OCI-LY1 (cell line): ENCODE measurements around the gene ZFYVE28.

Source experiments
- H2AFZ ChIP-seq: fragments of 200-600 bp; sonication (generic), shearing (Covaris generic); 2 replicates; pipeline ENCODE4 v1.6.0; 2014; ENCODE audit warnings: antibody characterized with exemption, mild to moderate bottlenecking, low read length
- H3F3A ChIP-seq: fragments of 200-600 bp; sonication (generic), shearing (Covaris generic); 2 replicates; pipeline ENCODE4 v1.6.0; 2014; ENCODE audit warnings: mild to moderate bottlenecking, antibody characterized with exemption, low read length, moderate library complexity; ENCODE audit not compliant: insufficient read depth
- H3K27ac ChIP-seq: fragments of 200-600 bp; sonication (generic); 2 replicates; pipeline ENCODE4 v1.5.1; 2014; ENCODE audit warnings: low read length, mixed run types, mild to moderate bottlenecking, low read depth; ENCODE audit not compliant: poor library complexity, severe bottlenecking
- H3K27me3 ChIP-seq: fragments of 200-600 bp; sonication (generic); 2 replicates; pipeline ENCODE4 v1.6.0; 2014; ENCODE audit warnings: antibody characterized with exemption, mild to moderate bottlenecking, low read length, moderate library complexity; ENCODE audit not compliant: insufficient read depth
- H3K36me3 ChIP-seq: fragments of 200-600 bp; sonication (generic); 2 replicates; pipeline ENCODE4 v1.6.1; 2014; ENCODE audit warnings: mild to moderate bottlenecking, antibody characterized with exemption, low read length, moderate library complexity, mixed read lengths; ENCODE audit not compliant: insufficient read depth
- H3K4me1 ChIP-seq: fragments of 200-600 bp; sonication (generic); 2 replicates; pipeline ENCODE4 v1.5.1; 2014; ENCODE audit warnings: mild to moderate bottlenecking, low read length, moderate library complexity; ENCODE audit not compliant: insufficient read depth, severe bottlenecking
- H3K4me2 ChIP-seq: fragments of 200-600 bp; sonication (generic), shearing (Covaris generic); 2 replicates; pipeline ENCODE4 v1.6.1; 2014; ENCODE audit warnings: low read length
- H3K4me3 ChIP-seq: fragments of 200-600 bp; sonication (generic); 2 replicates; pipeline ENCODE4 v1.5.1; 2014; ENCODE audit warnings: low read length, low read depth, mild to moderate bottlenecking, mixed read lengths; ENCODE audit not compliant: poor library complexity, severe bottlenecking
- H3K79me2 ChIP-seq: fragments of 200-600 bp; shearing (Covaris generic); 2 replicates; pipeline ENCODE4 v1.6.1; 2016; ENCODE audit warnings: mixed run types, low read length, mixed read lengths; ENCODE audit not compliant: insufficient read depth
- H3K9ac ChIP-seq: fragments of 200-600 bp; sonication (generic), shearing (Covaris generic); 2 replicates; pipeline ENCODE4 v1.6.1; 2014; ENCODE audit warnings: mild to moderate bottlenecking, low read length, mixed read lengths
- H3K9me2 ChIP-seq: fragments of 200-600 bp; sonication (generic), shearing (Covaris generic); 2 replicates; pipeline ENCODE4 v1.6.1; 2014; ENCODE audit warnings: low read depth, mild to moderate bottlenecking, low read length, mixed read lengths
- H3K9me3 ChIP-seq: fragments of 200-600 bp; shearing (Covaris generic); 2 replicates; pipeline ENCODE4 v1.6.1; 2014; ENCODE audit warnings: low read length, mixed read lengths
- H4K20me1 ChIP-seq: fragments of 200-600 bp; sonication (generic), shearing (Covaris generic); 2 replicates; pipeline ENCODE4 v1.6.0; 2016; ENCODE audit warnings: mild to moderate bottlenecking, low read length; ENCODE audit not compliant: insufficient read depth
- CTCF ChIP-seq: fragments of 200-600 bp; sonication (generic), shearing (Covaris generic); IDR thresholded peaks from 2 replicates; pipeline ENCODE4 v1.5.1; 2017; ENCODE audit warnings: mild to moderate bottlenecking, antibody characterized with exemption, low read length, moderate library complexity, mixed read lengths
- EZH2 ChIP-seq: fragments of 200-600 bp; sonication (generic), shearing (Covaris generic); IDR thresholded peaks from 2 replicates; pipeline ENCODE4 v1.8.0; 2017; ENCODE audit warnings: borderline replicate concordance, mixed run types, mild to moderate bottlenecking, antibody characterized with exemption, low read length, moderate library complexity, mixed read lengths

The ZFYVE28 gene

GRCh38 chr4:2419814-2420213 is 1.4 kb upstream of the ZFYVE28 start:
- TF ChIP-seq CTCF, result no peak
- no peak for TF ChIP-seq EZH2
- Histone ChIP-seq H3K4me3 (no peak overlapping the region), H3K4me1 (peaks cover 14% of the 10 kb centered on the region), H4K20me1 (no peaks in the 10 kb centered on the region), H3K4me2 (no peak overlapping the region), H3K9ac (no peak overlapping the region), H3K9me2 (no peaks in the 10 kb centered on the region), H3K27me3 (no peaks in the 10 kb centered on the region), H3K36me3 (no peaks in the 10 kb centered on the region), H3F3A (no peaks in the 10 kb centered on the region), H3K27ac (no peak overlapping the region), H3K9me3 (no peaks in the 10 kb centered on the region), H2AFZ (no peak overlapping the region), H3K79me2 (no peaks in the 10 kb centered on the region)

GRCh38 chr4:2418650-2419571 is 466 bp upstream of the ZFYVE28 start, which contains the start of gene CFAP99:
Gene CFAP99 (plus strand): TSS chr4:2418955.
- no peaks in the 10 kb centered on the region for H3K9me2 ChIP-seq
- no peaks in the 10 kb centered on the region for H3K36me3 ChIP-seq
- TF ChIP-seq EZH2 (no peak), CTCF (no peak)
- peaks cover 14% of the 10 kb centered on the region for H3K4me1 ChIP-seq
- H3F3A ChIP-seq, result no peaks in the 10 kb centered on the region
- no peaks in the 10 kb centered on the region for H3K27me3 ChIP-seq
- no peak within 1 kb of the TSS; the same call in 1 of the 2 replicates for H3K9ac ChIP-seq
- H4K20me1 ChIP-seq, result no peaks in the 10 kb centered on the region
- H2AFZ ChIP-seq, result no peak within 1 kb of the TSS
- H3K4me3 ChIP-seq, result peak within 1 kb of the TSS; percentile 55
- peak within 1 kb of the TSS; percentile 82 for H3K4me2 ChIP-seq
- no peak within 1 kb of the TSS for H3K27ac ChIP-seq
- H3K9me3 ChIP-seq, result no peaks in the 10 kb centered on the region
- H3K79me2 ChIP-seq, result no peaks in the 10 kb centered on the region

GRCh38 chr4:2417226-2417764 is 1.1 kb downstream of the ZFYVE28 start:
- Histone ChIP-seq H4K20me1 (no peaks in the 10 kb centered on the region), H3K9me2 (no peaks in the 10 kb centered on the region), H3K4me1 (peaks cover 14% of the 10 kb centered on the region), H3K9me3 (no peaks in the 10 kb centered on the region), H3K4me2 (0 out of 2 replicates have a peak overlapping the region, but pooled peaks have one; percentile 53), H3F3A (no peaks in the 10 kb centered on the region), H3K27me3 (no peaks in the 10 kb centered on the region), H3K27ac (no peak overlapping the region), H3K36me3 (no peaks in the 10 kb centered on the region), H3K79me2 (no peaks in the 10 kb centered on the region), H3K9ac (no peak overlapping the region), H2AFZ (no peak overlapping the region), H3K4me3 (peak overlapping the region; percentile 46)
- no peak for TF ChIP-seq CTCF
- no peak for TF ChIP-seq EZH2
